Stomach (tissue), 4 donors: ENCODE data around the gene TUBAL3.

Experiments
- POLR2AphosphoS5 ChIP-seq, 3 donors: sonication (generic); formaldehyde crosslinking; IDR thresholded peaks; one replicate each; pipeline ENCODE4 v1.6.1; 2016; ENCODE audit warnings: antibody characterized with exemption in 3 of 3
- TF ChIP-seq, protein P1 (sequence below), 7 experiments: fragments of 450-650 bp in 4 of 7; fragments of 200-600 bp in 3 of 7; sonication (generic) in 3 of 7; IDR thresholded peaks; one replicate each; pipeline ENCODE4 v1.5.1; 2016 to 2019; ENCODE audit warnings: antibody characterized with exemption in 7 of 7, control low read depth in 2 of 7, mild to moderate bottlenecking in 1 of 7

DNA sequence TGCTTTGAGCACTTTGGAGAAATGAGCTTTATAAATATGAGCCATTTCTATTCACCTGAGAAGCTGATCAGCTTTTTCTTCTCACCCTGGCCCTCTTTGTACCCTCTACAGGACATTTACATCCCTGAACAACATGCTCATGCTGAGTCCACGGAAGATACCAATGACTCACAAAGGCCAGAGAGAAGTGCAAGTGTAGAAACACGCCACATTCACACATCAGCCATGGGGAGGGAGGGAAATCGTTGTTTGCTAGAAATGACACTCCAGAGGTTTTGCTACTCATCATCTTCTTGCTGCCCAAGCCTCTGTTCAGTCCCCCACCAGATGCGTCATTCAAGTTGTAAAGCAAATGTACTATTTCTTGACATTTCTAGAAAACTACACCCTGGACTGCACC is 42.7 kb downstream of the TUBAL3 start:
- TF ChIP-seq, protein P1, sequence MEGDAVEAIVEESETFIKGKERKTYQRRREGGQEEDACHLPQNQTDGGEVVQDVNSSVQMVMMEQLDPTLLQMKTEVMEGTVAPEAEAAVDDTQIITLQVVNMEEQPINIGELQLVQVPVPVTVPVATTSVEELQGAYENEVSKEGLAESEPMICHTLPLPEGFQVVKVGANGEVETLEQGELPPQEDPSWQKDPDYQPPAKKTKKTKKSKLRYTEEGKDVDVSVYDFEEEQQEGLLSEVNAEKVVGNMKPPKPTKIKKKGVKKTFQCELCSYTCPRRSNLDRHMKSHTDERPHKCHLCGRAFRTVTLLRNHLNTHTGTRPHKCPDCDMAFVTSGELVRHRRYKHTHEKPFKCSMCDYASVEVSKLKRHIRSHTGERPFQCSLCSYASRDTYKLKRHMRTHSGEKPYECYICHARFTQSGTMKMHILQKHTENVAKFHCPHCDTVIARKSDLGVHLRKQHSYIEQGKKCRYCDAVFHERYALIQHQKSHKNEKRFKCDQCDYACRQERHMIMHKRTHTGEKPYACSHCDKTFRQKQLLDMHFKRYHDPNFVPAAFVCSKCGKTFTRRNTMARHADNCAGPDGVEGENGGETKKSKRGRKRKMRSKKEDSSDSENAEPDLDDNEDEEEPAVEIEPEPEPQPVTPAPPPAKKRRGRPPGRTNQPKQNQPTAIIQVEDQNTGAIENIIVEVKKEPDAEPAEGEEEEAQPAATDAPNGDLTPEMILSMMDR (IDR thresholded peaks at IDR 0.05), result no peak
- no peak for TF ChIP-seq POLR2AphosphoS5 (IDR thresholded peaks at IDR 0.05)
